Lower leg skin (tissue), 3 donors: Measurements from ENCODE around the gene HPS5.
"Not testable (repeated sequence)": the region's sequence is repeated elsewhere in the genome, so short reads cannot be mapped to it uniquely, and the experiment has no call there.

ENCODE experiments used
- POLR2A ChIP-seq, 2 donors: fragments of 450-650 bp; IDR thresholded peaks; one replicate each; pipeline ENCODE4 v1.6.1; 2016 to 2017; ENCODE audit warnings: antibody characterized with exemption in 2 of 2, mild to moderate bottlenecking in 1 of 2, moderate library complexity in 1 of 2
- TF ChIP-seq, protein P1 (sequence below), 3 donors: fragments of 450-650 bp; IDR thresholded peaks; one replicate each; pipeline ENCODE4 v1.5.1; 2016; ENCODE audit warnings: antibody characterized with exemption in 3 of 3, mild to moderate bottlenecking in 3 of 3, moderate library complexity in 2 of 3

DNA sequence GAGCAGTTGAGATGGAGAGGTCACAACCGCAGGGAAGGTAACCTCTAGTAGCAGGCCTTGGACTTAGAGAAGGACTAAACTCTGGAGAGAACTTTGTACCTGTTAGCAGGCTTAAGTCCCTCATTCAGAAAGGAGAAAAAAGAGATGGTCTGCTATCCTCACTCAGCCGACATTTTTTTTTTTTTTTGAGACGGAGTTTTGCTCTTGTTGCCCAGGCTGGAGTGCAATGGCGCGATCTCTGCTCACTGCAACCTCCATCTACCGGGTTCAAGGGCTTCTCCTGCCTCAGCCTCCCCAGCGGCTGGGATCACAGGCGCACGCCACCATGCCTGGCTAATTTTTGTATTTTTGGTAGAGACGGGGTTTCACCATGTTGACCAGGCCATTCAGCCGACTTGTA is 1.9 kb upstream of the HPS5 start:
- TF ChIP-seq POLR2A (IDR thresholded peaks at IDR 0.05), result not testable (repeated sequence)
- TF ChIP-seq, protein P1, sequence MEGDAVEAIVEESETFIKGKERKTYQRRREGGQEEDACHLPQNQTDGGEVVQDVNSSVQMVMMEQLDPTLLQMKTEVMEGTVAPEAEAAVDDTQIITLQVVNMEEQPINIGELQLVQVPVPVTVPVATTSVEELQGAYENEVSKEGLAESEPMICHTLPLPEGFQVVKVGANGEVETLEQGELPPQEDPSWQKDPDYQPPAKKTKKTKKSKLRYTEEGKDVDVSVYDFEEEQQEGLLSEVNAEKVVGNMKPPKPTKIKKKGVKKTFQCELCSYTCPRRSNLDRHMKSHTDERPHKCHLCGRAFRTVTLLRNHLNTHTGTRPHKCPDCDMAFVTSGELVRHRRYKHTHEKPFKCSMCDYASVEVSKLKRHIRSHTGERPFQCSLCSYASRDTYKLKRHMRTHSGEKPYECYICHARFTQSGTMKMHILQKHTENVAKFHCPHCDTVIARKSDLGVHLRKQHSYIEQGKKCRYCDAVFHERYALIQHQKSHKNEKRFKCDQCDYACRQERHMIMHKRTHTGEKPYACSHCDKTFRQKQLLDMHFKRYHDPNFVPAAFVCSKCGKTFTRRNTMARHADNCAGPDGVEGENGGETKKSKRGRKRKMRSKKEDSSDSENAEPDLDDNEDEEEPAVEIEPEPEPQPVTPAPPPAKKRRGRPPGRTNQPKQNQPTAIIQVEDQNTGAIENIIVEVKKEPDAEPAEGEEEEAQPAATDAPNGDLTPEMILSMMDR (IDR thresholded peaks at IDR 0.05), result not testable (repeated sequence)
